Measurements from ENCODE around the gene GRIN3B. TPM values are rescaled to one million over a fixed set of nuclear protein-coding genes. Genes with fewer than 3 reads are reported as not detected.

GRIN3B gene
- total RNA-seq, 1 experiment from 2014 or later, result 0.11 TPM

DNA sequence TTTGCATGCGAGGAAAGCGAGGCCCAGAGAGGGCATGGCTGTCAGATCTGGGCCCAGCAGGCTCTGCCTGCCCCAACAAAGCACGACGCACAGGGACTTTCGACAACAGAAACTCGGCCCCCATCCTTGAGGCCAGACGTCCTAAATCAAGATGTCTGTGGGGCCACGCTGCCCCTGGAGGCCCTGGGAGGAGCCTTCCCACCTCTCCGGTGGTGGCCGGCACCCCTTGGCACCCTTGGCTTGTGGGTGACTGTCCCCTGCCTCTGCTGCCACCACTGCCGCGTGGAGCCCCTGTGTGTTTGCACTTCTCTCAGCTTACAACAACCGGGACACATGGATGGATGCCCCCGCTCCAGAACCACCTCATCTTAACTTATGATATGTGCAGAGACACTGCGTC lies 11.7 kb upstream of the GRIN3B start:
- peaks cover 9% of the 10 kb centered on the region for H3K79me2 ChIP-seq (ENCODE audit: low read depth)
- no peak for DNase-seq
- no peak overlapping the region for H3K4me2 ChIP-seq
- ChIA-PET CTCF (interaction anchor here (0.6 kb wide), 1 partner anchor 90 kb away, joined by 23 read pairs; no protein-coding TSS in a partner anchor), POLR2A (ENCODE audit: unreplicated experiment) (no interaction called here)
- no peak overlapping the region for H2AFZ ChIP-seq
- no peaks in the 10 kb centered on the region for H3K9me3 ChIP-seq (ENCODE audit: insufficient read depth, low read depth)
- H3K27me3 ChIP-seq (ENCODE audit: insufficient read depth, low read depth), result no peaks in the 10 kb centered on the region
- intact Hi-C loops (cut with micrococcal nuclease; ENCODE audit: unreplicated experiment), result loop anchor here (10.0 kb wide), 1 partner anchor 134 kb away; the partner anchor contains the start of genes CFD and ELANE
- H3K4me3 ChIP-seq, result no peak overlapping the region
- 0 out of 2 replicates have a peak, but pooled peaks cover 5% of the 10 kb centered on the region for H3K4me1 ChIP-seq (replicated peaks; ENCODE audit: insufficient read depth)
- TF ChIP-seq EZH2 (IDR thresholded peaks at IDR 0.05; ENCODE audit: low read depth), result no peak
- TF ChIP-seq, protein P1, sequence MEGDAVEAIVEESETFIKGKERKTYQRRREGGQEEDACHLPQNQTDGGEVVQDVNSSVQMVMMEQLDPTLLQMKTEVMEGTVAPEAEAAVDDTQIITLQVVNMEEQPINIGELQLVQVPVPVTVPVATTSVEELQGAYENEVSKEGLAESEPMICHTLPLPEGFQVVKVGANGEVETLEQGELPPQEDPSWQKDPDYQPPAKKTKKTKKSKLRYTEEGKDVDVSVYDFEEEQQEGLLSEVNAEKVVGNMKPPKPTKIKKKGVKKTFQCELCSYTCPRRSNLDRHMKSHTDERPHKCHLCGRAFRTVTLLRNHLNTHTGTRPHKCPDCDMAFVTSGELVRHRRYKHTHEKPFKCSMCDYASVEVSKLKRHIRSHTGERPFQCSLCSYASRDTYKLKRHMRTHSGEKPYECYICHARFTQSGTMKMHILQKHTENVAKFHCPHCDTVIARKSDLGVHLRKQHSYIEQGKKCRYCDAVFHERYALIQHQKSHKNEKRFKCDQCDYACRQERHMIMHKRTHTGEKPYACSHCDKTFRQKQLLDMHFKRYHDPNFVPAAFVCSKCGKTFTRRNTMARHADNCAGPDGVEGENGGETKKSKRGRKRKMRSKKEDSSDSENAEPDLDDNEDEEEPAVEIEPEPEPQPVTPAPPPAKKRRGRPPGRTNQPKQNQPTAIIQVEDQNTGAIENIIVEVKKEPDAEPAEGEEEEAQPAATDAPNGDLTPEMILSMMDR (conservative IDR thresholded peaks at IDR 0.05), result no peak
- H3K27ac ChIP-seq, result no peak overlapping the region
- peaks cover 40% of the 10 kb centered on the region; the same call in 1 of the 2 replicates for H3F3A ChIP-seq (ENCODE audit: insufficient read depth, low read depth)
- no peaks in the 10 kb centered on the region for H3K36me3 ChIP-seq (ENCODE audit: low read depth)
- no peaks in the 10 kb centered on the region for H3K9me2 ChIP-seq (ENCODE audit: insufficient read depth)
- peaks cover 14% of the 10 kb centered on the region for H4K20me1 ChIP-seq (ENCODE audit: insufficient read depth)
- BruUV-seq (replicated peaks), result no TSS peak

DNA sequence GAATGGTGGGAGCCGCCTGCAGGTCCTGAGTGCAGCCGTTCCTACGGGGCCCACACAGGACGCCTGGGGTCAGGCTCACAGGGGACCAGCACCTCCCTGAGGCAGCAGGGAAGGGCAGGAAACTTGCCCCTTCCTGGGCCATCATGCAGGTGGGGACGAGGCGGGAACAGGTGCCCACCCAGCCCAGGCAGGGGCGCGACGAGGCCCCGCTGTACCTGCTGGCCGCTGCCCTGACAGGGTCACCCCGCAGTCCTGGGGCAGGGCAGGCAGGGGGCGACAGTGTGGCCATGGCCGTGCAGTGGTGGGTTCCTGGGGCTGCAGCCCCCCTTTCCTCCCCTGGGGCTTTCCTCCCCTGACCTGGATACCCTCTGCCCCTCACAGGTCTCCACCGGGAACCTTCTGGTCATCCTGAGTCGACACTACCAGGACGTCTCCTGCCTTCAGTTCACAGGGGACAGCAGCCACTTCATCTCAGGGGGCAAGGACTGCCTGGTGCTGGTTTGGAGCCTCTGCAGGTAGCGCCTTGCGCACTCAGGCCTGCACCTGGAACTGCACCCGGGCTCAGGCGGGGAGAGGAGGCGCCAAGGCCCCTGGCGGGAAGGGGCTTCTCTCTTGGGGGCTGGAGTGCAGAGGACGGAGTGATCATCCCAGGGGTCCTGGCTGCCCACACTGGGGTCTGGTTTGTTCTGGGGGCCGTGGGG lies 10.7 kb upstream of the GRIN3B start:
- no peak overlapping the region for H2AFZ ChIP-seq
- peaks cover 5% of the 10 kb centered on the region for H3K4me1 ChIP-seq (replicated peaks; ENCODE audit: insufficient read depth)
- no TSS peak for BruUV-seq (replicated peaks)
- no peaks in the 10 kb centered on the region for H3K9me3 ChIP-seq (ENCODE audit: insufficient read depth, low read depth)
- no peak overlapping the region for H3K4me3 ChIP-seq
- no peaks in the 10 kb centered on the region for H3K9me2 ChIP-seq (ENCODE audit: insufficient read depth)
- intact Hi-C loops (cut with micrococcal nuclease; ENCODE audit: unreplicated experiment), result loop anchor here (10.0 kb wide), 1 partner anchor 135 kb away; the partner anchor contains the start of genes CFD and ELANE
- no peak for DNase-seq
- H3K36me3 ChIP-seq (ENCODE audit: low read depth), result no peaks in the 10 kb centered on the region
- peaks cover 6% of the 10 kb centered on the region for H3K79me2 ChIP-seq (ENCODE audit: low read depth)
- H3K27me3 ChIP-seq (ENCODE audit: insufficient read depth, low read depth), result no peaks in the 10 kb centered on the region
- H3K27ac ChIP-seq, result no peak overlapping the region
- no peak for TF ChIP-seq EZH2 (IDR thresholded peaks at IDR 0.05; ENCODE audit: low read depth)
- TF ChIP-seq, protein P1 (conservative IDR thresholded peaks at IDR 0.05), result peak; percentile 36; the same call in 1 of the 2 replicates
- peaks cover 21% of the 10 kb centered on the region for H4K20me1 ChIP-seq (ENCODE audit: insufficient read depth)
- CTCF ChIA-PET, result no interaction called here
- POLR2A ChIA-PET (ENCODE audit: unreplicated experiment), result no interaction called here
- H3K4me2 ChIP-seq, result no peak overlapping the region
- H3F3A ChIP-seq (ENCODE audit: insufficient read depth, low read depth), result peaks cover 42% of the 10 kb centered on the region; the same call in 1 of the 2 replicates

DNA sequence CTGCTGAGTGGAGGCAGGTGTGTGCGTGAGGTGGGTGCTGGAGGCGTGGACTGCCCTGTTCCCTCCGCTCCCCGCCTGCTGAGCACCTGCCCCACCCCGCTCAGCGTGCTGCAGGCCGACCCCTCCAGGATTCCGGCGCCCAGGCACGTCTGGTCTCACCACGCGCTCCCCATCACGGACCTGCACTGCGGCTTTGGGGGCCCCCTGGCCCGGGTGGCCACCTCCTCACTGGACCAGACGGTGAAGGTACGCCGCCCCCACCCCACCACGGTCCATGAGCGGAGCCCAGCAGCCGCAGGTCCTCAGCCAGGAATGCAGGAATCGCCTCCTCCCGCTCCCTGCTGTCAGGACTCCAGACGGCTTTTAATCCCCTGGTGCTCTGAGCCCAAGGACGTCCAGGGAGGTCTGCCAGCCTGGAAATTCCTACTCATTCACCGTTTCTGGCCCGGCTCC lies 10.1 kb upstream of the GRIN3B start:
- no peaks in the 10 kb centered on the region for H3K9me3 ChIP-seq (ENCODE audit: insufficient read depth, low read depth)
- H4K20me1 ChIP-seq (ENCODE audit: insufficient read depth), result peaks cover 27% of the 10 kb centered on the region
- intact Hi-C loops (cut with micrococcal nuclease; ENCODE audit: unreplicated experiment), result no loop called here
- ChIA-PET POLR2A (ENCODE audit: unreplicated experiment) (no interaction called here), CTCF (no interaction called here)
- no peak overlapping the region for H3K4me2 ChIP-seq
- H3K27ac ChIP-seq, result no peak overlapping the region
- peaks cover under 1% of the 10 kb centered on the region; the same call in 1 of the 2 replicates for H3K79me2 ChIP-seq (ENCODE audit: low read depth)
- BruUV-seq (replicated peaks), result no TSS peak
- no peaks in the 10 kb centered on the region for H3K36me3 ChIP-seq (ENCODE audit: low read depth)
- no peaks in the 10 kb centered on the region for H3K9me2 ChIP-seq (ENCODE audit: insufficient read depth)
- peaks cover 12% of the 10 kb centered on the region for H3K4me1 ChIP-seq (replicated peaks; ENCODE audit: insufficient read depth)
- no peaks in the 10 kb centered on the region for H3K27me3 ChIP-seq (ENCODE audit: insufficient read depth, low read depth)
- H2AFZ ChIP-seq, result no peak overlapping the region
- H3F3A ChIP-seq (ENCODE audit: insufficient read depth, low read depth), result peaks cover 44% of the 10 kb centered on the region; the same call in 1 of the 2 replicates
- no peak overlapping the region for H3K4me3 ChIP-seq
- DNase-seq, result no peak
- TF ChIP-seq EZH2 (IDR thresholded peaks at IDR 0.05; ENCODE audit: low read depth), result no peak
- TF ChIP-seq, protein P1 (conservative IDR thresholded peaks at IDR 0.05), result no peak

Measured in PC-9 (cell line).